GM19351 (cell line): ENCODE measurements around the gene ACAD11.
"Not testable (repeated sequence)": the region's sequence is repeated elsewhere in the genome, so short reads cannot be mapped to it uniquely, and the experiment has no call there.

Source experiments
- ATAC-seq: cut with Tn5 transposase; IDR thresholded peaks from one replicate; pipeline ENCODE4 v1.9.1; 2021; ENCODE audit warnings: mild to moderate bottlenecking, moderate library complexity; ENCODE audit not compliant: unreplicated experiment

ACAD11 gene

DNA sequence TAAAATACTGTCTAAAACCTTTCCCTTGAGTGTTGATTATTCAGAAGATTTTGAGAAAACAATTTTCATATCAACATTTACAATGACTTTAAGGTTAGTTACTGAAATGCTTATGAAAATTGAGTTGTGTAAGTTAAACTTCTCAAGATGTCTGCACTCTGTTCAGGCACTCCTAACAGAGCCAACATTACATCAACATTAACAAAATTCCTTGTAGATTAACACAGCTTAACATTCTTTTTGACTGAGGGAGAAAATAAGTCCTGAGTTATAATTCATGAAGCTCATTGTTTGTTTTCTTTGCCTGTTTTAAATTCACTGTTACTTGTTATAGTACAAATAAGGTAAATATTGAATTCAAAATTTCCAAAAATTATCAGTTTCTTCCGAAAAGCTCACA, 53.5 kb downstream of the ACAD11 start:
- no peak for ATAC-seq

DNA sequence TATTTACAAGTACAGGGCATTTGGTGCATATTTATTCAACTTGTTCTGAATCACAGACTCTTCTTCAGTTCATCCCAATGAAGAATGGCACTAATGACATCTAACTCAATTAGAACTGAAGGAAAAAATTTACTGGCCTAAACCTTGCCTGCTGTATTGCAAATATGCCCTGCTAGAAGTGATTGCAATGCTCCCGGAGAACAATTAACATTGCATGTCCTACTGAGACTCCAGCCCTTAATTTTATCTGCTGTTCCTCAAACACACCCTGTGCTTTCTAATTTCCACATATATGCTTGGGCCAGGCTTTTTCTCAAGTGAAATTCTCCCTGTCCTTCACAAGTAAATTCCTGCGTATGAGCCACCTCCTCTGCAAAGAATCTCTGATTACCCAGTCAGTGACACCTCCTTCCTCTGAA, 54.2 kb downstream of the ACAD11 start:
- ATAC-seq: no peak

DNA sequence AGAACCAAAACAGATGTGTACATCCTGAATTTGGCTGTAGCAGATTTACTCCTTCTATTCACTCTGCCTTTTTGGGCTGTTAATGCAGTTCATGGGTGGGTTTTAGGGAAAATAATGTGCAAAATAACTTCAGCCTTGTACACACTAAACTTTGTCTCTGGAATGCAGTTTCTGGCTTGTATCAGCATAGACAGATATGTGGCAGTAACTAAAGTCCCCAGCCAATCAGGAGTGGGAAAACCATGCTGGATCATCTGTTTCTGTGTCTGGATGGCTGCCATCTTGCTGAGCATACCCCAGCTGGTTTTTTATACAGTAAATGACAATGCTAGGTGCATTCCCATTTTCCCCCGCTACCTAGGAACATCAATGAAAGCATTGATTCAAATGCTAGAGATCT, 59.0 kb downstream of the ACAD11 start:
- not testable (repeated sequence) for ATAC-seq

DNA sequence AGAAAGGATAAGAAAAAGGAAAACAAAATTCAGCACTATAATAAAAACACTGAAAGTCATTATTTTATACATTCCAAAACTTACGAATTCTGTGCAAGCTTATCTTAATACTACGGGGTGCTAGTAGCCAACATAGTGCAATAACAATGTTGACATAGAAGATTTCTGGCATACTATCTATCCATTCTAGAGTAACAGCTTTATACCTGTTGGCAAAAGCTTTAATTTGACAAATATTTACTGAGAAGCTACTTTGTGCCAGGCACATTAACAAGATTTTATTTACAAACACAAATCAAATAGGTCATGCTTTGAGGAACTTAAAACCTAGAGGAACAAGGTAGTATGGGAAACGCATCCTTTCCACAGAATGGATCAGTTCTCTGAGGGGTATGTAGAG, 61.4 kb downstream of the ACAD11 start:
- ATAC-seq: no peak

DNA sequence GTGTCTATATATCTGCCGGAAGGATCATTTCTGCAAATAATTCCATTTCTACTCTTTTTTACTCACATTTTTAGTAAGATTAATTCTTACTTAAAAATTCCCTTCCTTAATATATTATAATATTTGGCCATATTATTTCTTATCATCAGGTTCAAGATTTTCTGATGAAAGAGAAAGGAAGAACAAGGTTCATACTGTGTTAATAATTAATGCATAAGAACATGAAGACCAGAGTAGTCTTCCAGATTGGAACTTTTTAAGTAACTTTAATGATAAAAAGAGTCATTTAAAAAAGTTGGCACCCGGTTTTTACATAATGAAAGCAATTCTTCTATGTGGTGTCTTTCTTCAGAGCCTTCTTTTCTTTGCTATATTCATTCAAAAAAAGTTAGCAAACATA, 61.9 kb downstream of the ACAD11 start:
- ATAC-seq: no peak

DNA sequence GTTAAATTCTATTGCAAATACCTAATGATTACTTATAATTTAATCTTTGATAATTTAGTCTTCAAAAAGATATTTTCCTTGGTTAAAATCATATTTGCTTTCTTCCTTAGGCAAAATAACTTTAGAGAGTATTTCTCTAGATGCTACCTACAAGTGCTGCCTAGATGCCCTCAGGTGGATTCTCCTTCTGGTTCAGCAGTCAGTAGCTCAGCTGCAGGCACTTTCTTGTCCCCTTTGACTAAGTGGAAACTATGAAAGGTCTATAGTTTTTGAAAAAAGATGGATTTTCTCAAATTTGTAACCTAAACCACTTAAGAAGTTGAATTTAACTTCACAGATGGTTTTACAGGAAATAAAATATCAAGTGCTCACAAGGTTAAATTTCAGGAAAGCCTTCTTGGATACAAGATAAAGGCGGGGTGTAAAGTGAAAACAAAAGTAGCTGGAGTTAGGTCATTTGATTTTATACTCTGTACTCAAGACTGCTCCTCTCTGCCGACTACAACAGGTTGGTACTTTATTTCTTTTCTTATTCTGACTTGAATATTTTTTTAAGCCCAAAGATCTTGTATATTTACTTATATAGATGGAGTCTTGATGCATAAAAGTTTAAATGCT, 62.7 kb downstream of the ACAD11 start, which contains the start of gene ACKR4:
TSS of gene ACKR4 (plus strand) at position 455 of the 618 bp plus-strand sequence. CDS start 3,128 bp downstream, outside the sequence.
- ATAC-seq: no peak

DNA sequence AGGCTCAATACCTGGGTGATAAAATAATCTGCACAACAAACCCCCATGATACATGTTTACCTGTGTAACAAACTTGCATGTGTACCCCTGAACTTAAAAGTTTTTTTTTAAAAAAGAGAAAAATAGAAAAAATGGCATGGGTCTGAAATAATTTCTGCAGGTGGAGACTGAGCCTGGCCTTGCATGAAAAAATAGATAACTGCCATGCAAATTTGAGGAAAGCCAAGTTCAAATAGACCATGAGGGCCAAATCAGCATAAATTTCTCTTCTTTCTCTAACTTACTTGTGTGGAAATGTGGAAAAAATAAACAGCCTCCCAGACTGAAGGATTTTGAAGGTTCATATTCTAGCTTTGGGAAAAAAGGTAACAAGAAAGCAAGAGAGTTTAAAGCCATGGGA, 63.3 kb downstream of the ACAD11 start:
- ATAC-seq: no peak

DNA sequence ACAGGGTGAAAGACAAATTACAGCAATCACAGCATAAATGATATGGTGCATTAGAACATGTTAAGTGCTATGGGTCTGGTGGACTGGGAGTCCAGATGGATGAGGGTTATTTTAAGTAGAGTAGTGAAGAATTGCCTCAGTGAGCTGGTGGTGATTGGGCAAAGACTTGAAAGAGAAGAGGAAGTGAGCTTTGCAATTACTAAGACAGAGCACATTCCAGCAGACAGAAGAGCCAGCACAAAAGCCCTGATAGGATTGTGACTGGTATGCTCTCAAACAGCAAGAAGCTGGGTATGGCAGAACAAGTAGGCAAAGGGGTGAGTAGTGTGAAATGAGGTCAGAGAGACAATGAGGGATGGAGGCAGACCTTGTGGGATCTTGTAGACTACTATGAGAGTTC, 64.6 kb downstream of the ACAD11 start:
- no peak for ATAC-seq

DNA sequence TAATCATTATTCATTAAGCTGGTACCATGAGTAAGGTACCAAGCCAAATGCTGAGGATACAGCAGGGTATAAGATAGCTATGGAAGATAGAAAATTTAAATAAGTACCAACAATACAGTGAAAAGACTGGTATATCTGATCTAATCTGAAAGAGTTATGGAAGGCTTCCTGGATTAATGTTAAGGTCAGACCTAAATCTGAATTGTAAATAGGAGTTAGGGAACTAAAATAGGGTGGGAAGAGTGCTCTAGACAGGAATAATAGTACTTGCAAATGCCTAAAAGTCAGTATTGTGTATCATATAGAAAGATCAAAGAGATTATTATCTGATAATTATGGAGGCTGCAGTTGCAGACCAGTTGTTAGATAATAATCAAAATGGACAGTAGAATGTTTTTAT, 65.1 kb downstream of the ACAD11 start:
- ATAC-seq: no peak

DNA sequence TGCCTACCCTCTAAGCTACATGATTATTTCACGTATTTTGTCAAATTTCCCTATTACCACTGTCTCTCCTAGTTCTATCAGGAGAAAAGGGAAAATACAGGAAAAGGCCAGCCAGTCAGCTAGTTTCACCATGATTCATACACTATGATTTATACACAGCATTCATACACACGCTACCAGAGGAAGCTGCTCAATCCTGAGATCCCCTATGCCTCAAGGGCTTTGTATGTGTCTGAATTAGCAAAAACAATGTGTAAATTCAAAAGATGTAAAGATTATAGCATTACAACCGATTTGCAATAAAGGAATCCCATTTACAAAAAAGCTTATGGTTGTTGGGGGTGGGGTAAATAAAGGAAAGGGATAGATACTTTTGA, 65.7 kb downstream of the ACAD11 start:
- no peak for ATAC-seq

DNA sequence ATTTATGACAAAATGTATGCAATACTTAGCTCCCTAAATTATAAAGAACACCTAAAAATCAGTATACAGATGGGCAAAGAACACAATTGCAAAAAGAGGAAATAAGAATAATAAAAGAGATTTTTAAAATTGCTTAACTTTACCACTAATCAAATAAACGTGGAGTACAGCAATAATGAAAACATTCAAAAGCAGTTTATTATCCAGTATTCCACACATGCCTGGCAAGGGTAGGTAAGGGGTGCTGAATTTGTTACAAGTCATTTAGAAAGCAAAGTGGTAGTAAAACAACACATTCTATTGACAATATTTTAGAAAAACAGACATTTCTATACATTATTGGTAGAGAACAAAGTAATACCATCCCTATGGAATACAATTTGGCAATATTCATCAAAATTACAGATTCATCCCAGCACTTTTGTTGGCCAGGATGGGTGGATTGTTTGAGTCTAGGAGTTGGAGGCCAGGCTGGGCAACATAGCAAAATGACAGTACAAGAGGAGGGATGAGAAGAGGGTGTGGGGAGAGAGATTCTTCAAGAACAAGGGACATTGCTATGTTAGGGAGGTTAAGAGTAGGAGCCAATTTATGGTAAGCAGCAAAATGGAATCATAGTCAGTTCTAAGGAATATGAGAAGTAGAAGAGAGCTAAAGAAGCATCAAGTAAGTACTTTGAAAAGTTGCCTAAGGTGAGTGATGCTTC, 66.2 kb downstream of the ACAD11 start:
- ATAC-seq: no peak

DNA sequence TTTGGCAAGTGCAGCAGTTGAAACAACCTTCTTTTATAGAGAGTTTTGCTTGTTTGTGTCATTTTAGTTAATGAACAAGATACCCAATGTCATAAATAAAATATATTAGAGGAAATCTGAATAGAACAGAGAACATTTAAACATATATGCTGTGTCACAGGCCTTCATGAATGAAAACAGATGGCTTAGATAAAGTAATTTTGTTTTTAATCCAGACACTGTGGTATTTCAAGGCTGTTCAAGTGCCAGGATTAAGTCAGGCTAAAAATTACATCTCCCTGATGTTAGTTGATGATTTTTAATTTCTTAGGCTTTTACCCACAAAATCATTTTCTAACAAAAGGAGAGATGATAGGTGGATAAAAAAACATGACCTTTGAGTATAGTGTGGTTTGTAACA, 67.4 kb downstream of the ACAD11 start:
- no peak for ATAC-seq

DNA sequence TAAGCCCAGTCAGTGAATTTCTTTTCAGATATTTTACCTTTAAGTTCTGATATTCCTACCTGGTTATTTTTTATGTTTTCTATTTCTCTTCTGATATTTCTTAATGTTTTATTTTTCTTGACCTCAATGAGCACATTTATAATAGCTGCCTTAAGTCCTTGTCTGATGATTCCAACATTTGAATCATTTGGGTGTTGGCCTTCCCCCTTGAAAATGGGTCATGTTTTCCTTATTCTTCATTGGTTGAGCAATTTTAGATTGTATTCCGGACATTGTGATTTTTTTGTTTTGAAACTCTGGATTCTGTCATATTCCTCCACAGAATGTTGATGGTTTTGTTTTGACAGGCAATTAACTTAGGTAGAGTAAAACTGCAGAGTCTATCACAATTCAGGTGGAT, 72.2 kb downstream of the ACAD11 start:
- ATAC-seq: no peak

DNA sequence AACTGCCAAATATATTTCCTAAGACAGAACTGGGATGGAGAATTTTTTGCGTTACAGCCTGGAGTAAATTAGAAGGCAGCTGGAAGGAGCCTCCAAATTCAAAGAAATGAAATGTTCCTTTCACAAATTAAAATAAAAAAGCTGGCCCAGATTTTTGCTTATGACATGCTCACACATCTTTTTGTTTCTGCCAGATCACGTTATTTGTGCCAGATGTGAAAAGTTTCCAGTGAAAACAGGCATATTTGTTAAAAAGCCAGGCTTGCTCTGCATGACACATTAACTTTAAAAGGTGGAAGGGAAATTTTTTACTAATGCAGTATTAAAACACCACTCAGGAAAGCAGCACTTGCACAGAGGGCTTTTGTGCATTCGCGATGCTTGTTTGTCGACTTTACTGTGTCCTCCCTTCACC, 85.8 kb downstream of the ACAD11 start:
- ATAC-seq: no peak

DNA sequence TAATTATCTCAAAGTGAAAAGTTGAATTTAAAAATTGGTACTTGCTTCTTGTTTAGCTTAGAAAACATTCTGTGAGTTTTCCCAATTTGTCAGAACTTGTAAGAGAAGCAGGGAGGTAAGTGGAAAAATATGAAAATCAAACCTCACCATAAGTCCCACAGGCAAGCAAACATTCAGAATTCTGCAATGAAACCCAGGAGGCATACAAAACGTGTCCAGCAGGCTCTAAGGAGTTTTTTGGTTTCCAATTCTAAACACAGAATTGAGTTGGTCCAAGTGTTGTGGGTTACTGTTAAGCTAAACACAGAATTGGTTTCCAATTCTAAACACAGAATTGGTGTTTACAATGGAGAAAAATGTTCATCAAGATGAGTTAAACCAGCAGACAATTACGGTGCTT, 89.6 kb downstream of the ACAD11 start:
- no peak for ATAC-seq

DNA sequence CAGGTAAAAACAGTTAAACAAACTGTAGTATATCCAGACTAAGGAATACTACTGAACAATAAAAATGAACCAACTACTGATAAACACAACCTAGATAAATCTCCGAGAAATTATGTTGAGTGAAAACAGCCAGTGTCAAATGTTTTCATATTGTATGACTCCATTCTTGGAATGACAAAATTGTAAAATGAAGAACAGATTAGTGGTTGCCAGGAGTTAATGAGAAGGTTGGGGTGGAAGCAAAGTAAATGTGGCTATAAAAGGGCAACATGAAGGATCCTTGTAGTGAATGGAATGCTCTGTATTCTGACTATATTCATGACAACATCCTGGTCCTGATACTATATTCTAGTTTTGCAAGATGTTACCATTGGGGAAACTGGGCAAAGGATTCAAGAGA, 90.0 kb downstream of the ACAD11 start:
- ATAC-seq: no peak

DNA sequence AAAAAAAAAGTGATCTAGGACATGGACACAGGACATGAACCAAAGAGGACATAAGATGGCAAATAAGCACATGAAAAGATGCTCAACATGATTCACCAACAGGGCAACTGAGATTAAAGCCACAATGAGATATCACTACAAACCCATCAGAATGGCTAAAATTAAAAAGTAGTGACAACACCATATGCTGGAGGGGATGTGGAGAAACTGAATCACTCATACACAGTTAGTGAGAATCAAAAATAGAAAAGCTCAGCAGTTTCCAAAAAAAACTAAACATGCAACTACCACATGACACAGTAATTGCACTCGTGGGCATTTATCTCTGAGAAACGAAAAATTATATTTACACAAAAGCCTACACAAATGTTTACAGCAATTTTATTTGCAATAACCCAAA, 90.5 kb downstream of the ACAD11 start:
- no peak for ATAC-seq

DNA sequence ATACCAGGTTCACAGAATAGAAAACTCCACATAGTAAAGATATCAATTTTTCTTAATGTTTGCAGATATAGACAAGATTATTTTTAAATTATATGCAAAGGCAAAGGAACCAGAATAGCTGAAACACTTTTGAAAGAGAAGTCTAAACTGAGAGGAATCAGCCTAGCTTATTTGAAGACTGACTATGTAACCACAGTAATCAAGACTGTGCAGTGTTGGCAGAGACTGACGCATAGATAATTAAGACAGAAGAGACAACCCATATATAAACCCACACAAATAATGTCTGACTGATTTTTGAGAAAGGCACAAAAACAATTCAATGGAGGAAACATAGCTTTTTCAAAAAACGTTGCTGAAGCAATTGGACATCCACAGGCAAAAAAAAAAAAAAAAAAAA, 91.2 kb downstream of the ACAD11 start:
- no peak for ATAC-seq

DNA sequence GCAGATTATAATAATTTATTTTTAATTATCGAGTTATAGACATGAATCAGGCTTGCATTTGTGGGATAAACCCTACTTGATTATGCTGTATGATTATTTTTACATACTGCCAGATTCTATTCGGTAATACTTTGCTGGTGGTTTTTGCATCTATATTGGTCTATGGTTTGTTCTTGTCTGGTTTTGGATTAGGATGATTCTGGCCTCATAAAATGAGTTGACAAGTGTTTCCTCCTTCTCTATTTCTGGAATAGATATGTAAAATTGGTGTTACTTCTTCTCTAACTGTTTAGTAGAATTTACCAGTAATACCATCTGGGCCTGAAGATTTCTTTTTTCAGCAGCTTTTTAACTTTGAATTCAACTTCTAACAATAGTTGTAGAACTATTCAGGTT, 95.5 kb downstream of the ACAD11 start:
- ATAC-seq: no peak

DNA sequence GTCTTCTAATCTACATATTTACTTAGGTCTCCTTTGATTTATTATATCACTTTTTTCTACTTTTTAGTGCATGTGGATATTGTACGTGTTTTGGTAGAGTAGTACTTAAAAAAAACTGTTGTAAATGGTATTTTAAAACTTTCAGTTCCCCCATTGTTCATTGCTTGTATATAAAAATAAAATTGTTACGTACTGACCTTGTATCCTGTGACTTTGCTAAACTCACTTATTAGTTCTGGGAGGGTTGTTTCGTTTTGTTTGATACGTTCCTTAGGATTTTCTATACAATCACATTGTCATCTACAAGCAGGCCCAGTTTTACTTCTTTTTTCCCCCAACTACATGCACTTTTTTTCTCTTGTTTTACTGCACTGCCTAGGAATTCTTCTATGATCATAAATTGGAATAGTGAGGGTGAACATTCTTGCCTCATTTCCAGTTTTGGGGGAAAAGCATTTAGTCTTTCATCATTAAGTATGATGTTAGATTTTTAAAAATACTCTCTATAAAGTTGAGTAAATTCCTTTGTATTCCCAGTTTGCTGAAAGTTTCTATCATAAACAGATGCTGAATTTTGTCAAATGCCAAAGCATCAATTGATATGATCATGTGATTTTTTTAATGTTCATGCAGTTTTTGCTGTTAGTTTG, 96.1 kb downstream of the ACAD11 start:
- no peak for ATAC-seq

DNA sequence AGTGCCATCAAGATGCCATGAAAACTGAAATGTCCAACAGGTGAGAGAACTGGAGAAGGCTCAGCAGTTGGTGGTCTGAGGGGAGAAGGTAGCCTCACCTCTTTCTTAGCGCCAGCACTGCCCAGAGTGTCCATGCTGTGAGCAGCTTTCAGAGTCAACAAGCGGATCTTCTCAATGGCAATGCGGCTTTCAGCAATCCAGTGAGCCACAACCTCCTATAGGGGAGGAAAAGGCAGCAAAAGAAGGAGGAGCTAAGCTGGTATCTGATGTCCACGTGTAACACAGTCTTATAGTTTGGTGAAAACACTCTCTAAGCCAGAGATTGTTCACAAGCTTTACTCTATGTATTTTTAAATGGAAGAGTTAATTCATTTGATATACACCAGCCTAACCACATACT, 98.6 kb downstream of the ACAD11 start:
- ATAC-seq: no peak

DNA sequence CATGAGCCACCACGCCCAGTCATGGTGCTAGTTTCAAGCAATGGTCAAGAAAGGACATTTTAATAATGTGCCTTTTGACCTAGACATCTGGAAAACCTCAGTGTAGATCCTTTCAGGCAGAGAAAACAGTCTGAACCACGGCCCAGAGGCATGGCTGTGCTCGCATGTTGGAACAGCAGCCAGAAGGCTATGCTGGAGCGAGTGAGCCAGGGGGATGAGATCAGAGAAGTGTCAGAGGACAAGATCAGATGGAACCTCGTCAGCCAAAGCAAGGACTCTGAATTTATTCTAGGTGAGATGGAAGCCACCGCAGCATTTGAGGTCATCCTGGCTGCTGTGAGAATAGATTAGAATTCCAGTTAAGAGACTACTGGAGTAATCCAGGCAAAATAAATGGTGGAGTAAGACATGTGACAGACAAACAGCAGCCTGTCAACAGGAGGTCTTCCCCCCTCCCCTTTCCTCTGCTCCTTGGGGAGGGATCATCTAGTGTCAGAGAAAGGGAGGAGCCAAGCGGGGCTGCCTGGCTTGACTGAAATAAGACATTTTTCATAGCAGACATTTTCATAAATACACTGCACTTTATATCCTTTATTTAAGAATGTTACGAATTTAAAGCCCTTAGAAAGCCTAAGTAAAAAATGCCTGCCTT, 103.0 kb downstream of the ACAD11 start:
- ATAC-seq: no peak
